B cell (primary cell): Measurements from ENCODE around the gene SIK3. TPM values are rescaled to one million over a fixed set of nuclear protein-coding genes. Genes with fewer than 3 reads are reported as not detected.

Source experiments
- ATAC-seq: fragments of 200-7000 bp; cut with Tn5 transposase; one replicate; pipeline ENCODE4 v1.10.0; 2021; ENCODE audit warnings: low read depth, mild to moderate bottlenecking, moderate number of reproducible peaks, moderate library complexity
- CTCF ChIA-PET: fragments of 350-600 bp; sonication (Branson Sonifier 250); formaldehyde crosslinking; loops from one replicate; lab custom pipeline; 2021; ENCODE audit warnings: antibody characterized with exemption, inconsistent platforms; lab: Charles Lee
- POLR2A ChIA-PET: fragments of 350-600 bp; sonication (Branson Sonifier 250); formaldehyde crosslinking; loops from one replicate; lab custom pipeline; 2021; ENCODE audit warnings: antibody characterized with exemption; lab: Charles Lee
- DNase-seq: peaks from one replicate; pipeline ENCODE4 v3.0.0; 2013
- H2AFZ ChIP-seq: 2 replicates; pipeline ENCODE4 v1.6.1; 2012; ENCODE audit warnings: mild to moderate bottlenecking, low read depth, low read length; ENCODE audit not compliant: insufficient read depth, poor library complexity, severe bottlenecking
- H3K27ac ChIP-seq, 2 donors: 1 replicate in 1 of 2; 2 replicates in 1 of 2; pipeline ENCODE4 v1.5.1; 2012 to 2013; ENCODE audit warnings: low read length in 2 of 2, mild to moderate bottlenecking in 2 of 2, moderate library complexity in 1 of 2
- H3K27me3 ChIP-seq, 4 experiments: fragments of 200-600 bp in 1 of 4; sonication (generic) in 1 of 4; replicated peaks in 1 of 4; 1 replicate in 2 of 4; 2 replicates in 2 of 4; pipeline versions ENCODE4 v1.6.1 to v1.7.0; 2013 to 2016; ENCODE audit warnings: low read length in 3 of 4, mild to moderate bottlenecking in 2 of 4, mixed read lengths in 1 of 4, moderate library complexity in 1 of 4; ENCODE audit not compliant: insufficient read depth in 4 of 4, control insufficient read depth in 3 of 4; ENCODE audit errors: control extremely low read depth in 1 of 4
- H3K36me3 ChIP-seq, 2 experiments: replicated peaks in 1 of 2; 1 replicate in 1 of 2; 2 replicates in 1 of 2; pipeline versions ENCODE4 v1.6.1 to v1.7.1; 2013; ENCODE audit warnings: low read length in 1 of 2; ENCODE audit not compliant: insufficient read depth in 2 of 2, control insufficient read depth in 1 of 2; ENCODE audit errors: control extremely low read depth in 1 of 2, extremely low read depth in 1 of 2
- H3K4me1 ChIP-seq, 2 donors: fragments of 200-600 bp in 1 of 2; sonication (generic) in 1 of 2; 1 replicate in 1 of 2; 2 replicates in 1 of 2; pipeline versions ENCODE4 v1.5.1 to v1.6.1; 2013 to 2017; ENCODE audit warnings: low read length in 2 of 2; ENCODE audit not compliant: control insufficient read depth in 2 of 2, insufficient read depth in 2 of 2
- H3K4me2 ChIP-seq: replicated peaks from 2 replicates; pipeline ENCODE3; 2012; ENCODE audit warnings: mild to moderate bottlenecking, low read depth, low read length; ENCODE audit not compliant: poor library complexity, severe bottlenecking
- H3K4me3 ChIP-seq, 5 experiments: fragments of 200-600 bp in 1 of 5; sonication (generic) in 1 of 5; 1 replicate in 3 of 5; 2 replicates in 2 of 5; pipeline versions ENCODE4 v1.5.1 to v1.7.0; 2011 to 2016; ENCODE audit warnings: low read length in 4 of 5, mild to moderate bottlenecking in 4 of 5, low read depth in 2 of 5, control low read depth in 1 of 5, moderate library complexity in 1 of 5; ENCODE audit not compliant: insufficient read depth in 1 of 5; ENCODE audit errors: control extremely low read depth in 1 of 5, extremely low read depth in 1 of 5
- H3K79me2 ChIP-seq: fragments of 200-600 bp; sonication (generic); one replicate; pipeline ENCODE4 v1.6.0; 2016; ENCODE audit warnings: low read length; ENCODE audit not compliant: control insufficient read depth, insufficient read depth
- H3K9ac ChIP-seq: fragments of 200-600 bp; sonication (generic); 2 replicates; pipeline ENCODE4 v1.6.1; 2017; ENCODE audit warnings: mild to moderate bottlenecking, low read length, moderate library complexity
- H3K9me3 ChIP-seq, 3 donors: one replicate each; pipeline versions ENCODE4 v1.6.1 to v1.7.1; 2013; ENCODE audit warnings: low read length in 2 of 3; ENCODE audit not compliant: control insufficient read depth in 2 of 3, insufficient read depth in 1 of 3; ENCODE audit errors: control extremely low read depth in 1 of 3
- H4K20me1 ChIP-seq: 2 replicates; pipeline ENCODE4 v1.6.0; 2012; ENCODE audit warnings: mild to moderate bottlenecking, low read length; ENCODE audit not compliant: insufficient read depth, control insufficient read depth, poor library complexity, severe bottlenecking
- H3K27ac Mint-ChIP-seq: one replicate; pipeline ENCODE4 v1.8.0; 2021; ENCODE audit warnings: mixed read lengths
- H3K27me3 Mint-ChIP-seq: one replicate; pipeline ENCODE4 v1.8.0; 2021; ENCODE audit warnings: mixed read lengths
- H3K4me1 Mint-ChIP-seq: one replicate; pipeline ENCODE4 v1.8.0; 2021; ENCODE audit warnings: mixed read lengths
- H3K4me3 Mint-ChIP-seq: one replicate; pipeline ENCODE4 v1.8.0; 2021; ENCODE audit warnings: mixed read lengths
- H3K9me3 Mint-ChIP-seq: one replicate; pipeline ENCODE4 v1.8.0; 2022; ENCODE audit warnings: mixed read lengths; ENCODE audit not compliant: insufficient read depth
- CTCF ChIP-seq: fragments of 200-600 bp; IDR thresholded peaks from one replicate; pipeline ENCODE4 v1.8.0; 2022; ENCODE audit warnings: antibody characterized with exemption, mild to moderate bottlenecking
- EZH2 ChIP-seq: IDR thresholded peaks from 2 replicates; pipeline ENCODE4 v1.6.1; 2012; ENCODE audit warnings: borderline replicate concordance, low read depth, mild to moderate bottlenecking, moderate library complexity, low read length; ENCODE audit not compliant: insufficient read depth, poor library complexity, severe bottlenecking
- WGBS: methylation state at CpG from one replicate; pipeline ENCODE4 v1.1.5; 2013; ENCODE audit warnings: missing lambda C conversion rate; ENCODE audit not compliant: insufficient coverage; 5-methylcytosine and 5-hydroxymethylcytosine counted together
- intact Hi-C: fragments of 100-400 bp; cut with micrococcal nuclease; formaldehyde crosslinking; loops from one replicate; pipeline ENCODE4 v1.10.0; 2022
- polyA plus RNA-seq: library from polyadenylated mRNA; depleted of rRNA; stranded (reverse); fragments of >200 nt; gene quantifications from 2 replicates; pipeline ENCODE4 v1.2.3, GENCODE V29; 2012
- total RNA-seq, 2 donors: library from RNA; stranded (reverse); fragments of 120-200 nt in 1 of 2; gene quantifications; 1 replicate in 1 of 2; 2 replicates in 1 of 2; pipeline versions ENCODE4 v1.2.3 to v1.2.4, GENCODE V29; 2013 to 2022

SIK3 gene
- total and polyA plus RNA-seq, 2 donors (not counting 1 experiment from before 2014, with no cell fraction given) = 36.5 to 180 TPM

GRCh38 chr11:116830184-116830912 is 267.9 kb downstream of the SIK3 start:
- Mint-ChIP-seq H3K4me3 (no peak overlapping the region), H3K4me1 (peaks cover 9% of the 10 kb centered on the region), H3K27ac (no peak overlapping the region), H3K9me3 (no peaks in the 10 kb centered on the region), H3K27me3 (peaks cover 4% of the 10 kb centered on the region)
- TF ChIP-seq EZH2 = no peak
- TF ChIP-seq CTCF = no peak
- no peak overlapping the region for H3K4me3 ChIP-seq
- H3K9me3 ChIP-seq = no peaks in the 10 kb centered on the region
- ChIA-PET POLR2A (no interaction called here), CTCF (no interaction called here)
- H3K4me2 ChIP-seq = no peak overlapping the region
- no peaks in the 10 kb centered on the region for H4K20me1 ChIP-seq
- intact Hi-C loops = no loop called here
- no peak overlapping the region for H2AFZ ChIP-seq
- no peaks in the 10 kb centered on the region for H3K36me3 ChIP-seq
- WGBS = 89% methylated on average over 17 of the region's 17 CpGs
- H3K79me2 ChIP-seq = no peaks in the 10 kb centered on the region
- H3K4me1 ChIP-seq = peaks cover 4 to 6% of the 10 kb centered on the region in 2 donors
- no peak for ATAC-seq
- no peaks in the 10 kb centered on the region for H3K27me3 ChIP-seq
- no peak overlapping the region for H3K27ac ChIP-seq
- no peak for DNase-seq
- no peak overlapping the region for H3K9ac ChIP-seq

- H3K4me1 ChIP-seq = no peaks in the 10 kb centered on the region
- no peaks in the 10 kb centered on the region for H3K79me2 ChIP-seq
- Mint-ChIP-seq H3K27ac (no peak within 1 kb of the TSS), H3K4me3 (no peak within 1 kb of the TSS), H3K27me3 (peaks cover 4% of the 10 kb centered on the region), H3K9me3 (no peaks in the 10 kb centered on the region), H3K4me1 (peaks cover 2% of the 10 kb centered on the region)
- ChIA-PET POLR2A (no interaction called here), CTCF (no interaction called here)
- DNase-seq = no peak
- H4K20me1 ChIP-seq = no peaks in the 10 kb centered on the region
- no peak within 1 kb of the TSS for H3K4me2 ChIP-seq
- no peak within 1 kb of the TSS for H3K9ac ChIP-seq
- H3K27ac ChIP-seq = no peak within 1 kb of the TSS
- 68% methylated on average over 8 of the region's 9 CpGs for WGBS
- H3K36me3 ChIP-seq = no peaks in the 10 kb centered on the region
- H3K9me3 ChIP-seq = no peaks in the 10 kb centered on the region
- no peak for TF ChIP-seq EZH2
- no peak for TF ChIP-seq CTCF
- no peak within 1 kb of the TSS for H2AFZ ChIP-seq
- ATAC-seq = no peak
- intact Hi-C loops = no loop called here
- H3K27me3 ChIP-seq = no peaks in the 10 kb centered on the region
- H3K4me3 ChIP-seq = no peak within 1 kb of the TSS
Observed at GRCh38 chr11:116829525-116830183, 268.6 kb downstream of the SIK3 start, which contains the start of gene APOC3. TSS of gene APOC3 (plus strand) at chr11:116829907. CDS start at chr11:116830583, 676 bp downstream.
